Neuronal stem cell (in vitro differentiated cells): ENCODE measurements around the gene TMEM185B.

Source experiments
- DNase-seq: peaks from one replicate; pipeline ENCODE4 v3.0.0-alpha.2; 2013; ENCODE audit warnings: low spot score
- H2AFZ ChIP-seq: one replicate; pipeline ENCODE4 v1.6.1; 2013; ENCODE audit warnings: mild to moderate bottlenecking, low read length, inconsistent platforms
- H2AK5ac ChIP-seq: 2 replicates; pipeline ENCODE4 v1.6.1; 2013; ENCODE audit warnings: low read depth, mild to moderate bottlenecking, inconsistent platforms, low read length, moderate library complexity, mixed read lengths
- H2BK120ac ChIP-seq: 2 replicates; pipeline ENCODE4 v1.6.1; 2013; ENCODE audit warnings: low read depth, mild to moderate bottlenecking, inconsistent platforms, low read length, moderate library complexity, mixed read lengths
- H2BK12ac ChIP-seq: one replicate; pipeline ENCODE4 v1.6.1; 2013; ENCODE audit warnings: low read length, inconsistent platforms
- H2BK15ac ChIP-seq: 2 replicates; pipeline ENCODE4 v1.6.1; 2013; ENCODE audit warnings: mild to moderate bottlenecking, low read length, inconsistent platforms, mixed read lengths
- H2BK5ac ChIP-seq: one replicate; pipeline ENCODE4 v1.6.1; 2013; ENCODE audit warnings: inconsistent platforms, mild to moderate bottlenecking, low read length, moderate library complexity
- H3K14ac ChIP-seq: one replicate; pipeline ENCODE4 v1.6.1; 2013; ENCODE audit warnings: low read length, inconsistent platforms
- H3K18ac ChIP-seq: 2 replicates; pipeline ENCODE4 v1.6.1; 2013; ENCODE audit warnings: low read length, inconsistent platforms
- H3K23ac ChIP-seq: 2 replicates; pipeline ENCODE4 v1.6.1; 2013; ENCODE audit warnings: low read depth, mild to moderate bottlenecking, mixed read lengths, low read length, inconsistent platforms; ENCODE audit not compliant: poor library complexity
- H3K27ac ChIP-seq: replicated peaks from 3 replicates; pipeline ENCODE4 v1.5.1; 2013; ENCODE audit warnings: low read length, inconsistent platforms
- H3K27me3 ChIP-seq, 3 experiments: 2 replicates each; pipeline ENCODE4 v1.6.1; 2013; ENCODE audit warnings: low read length in 3 of 3, mild to moderate bottlenecking in 2 of 3, inconsistent platforms in 1 of 3, low read depth in 1 of 3, mixed read lengths in 1 of 3, moderate library complexity in 1 of 3; ENCODE audit not compliant: control insufficient read depth in 3 of 3, insufficient read depth in 3 of 3
- H3K36me3 ChIP-seq, 2 donors: replicated peaks in 1 of 2; 2 replicates each; pipeline ENCODE4 v1.6.1; 2013; ENCODE audit warnings: low read length in 2 of 2; ENCODE audit not compliant: control insufficient read depth in 2 of 2, insufficient read depth in 2 of 2
- H3K4ac ChIP-seq: 2 replicates; pipeline ENCODE4 v1.6.1; 2013; ENCODE audit warnings: inconsistent platforms, mild to moderate bottlenecking, low read length, moderate library complexity
- H3K4me1 ChIP-seq, 2 donors: 1 replicate in 1 of 2; 2 replicates in 1 of 2; pipeline ENCODE4 v1.6.1; 2013; ENCODE audit warnings: low read length in 2 of 2, low read depth in 1 of 2; ENCODE audit not compliant: control insufficient read depth in 2 of 2, insufficient read depth in 1 of 2
- H3K4me2 ChIP-seq: one replicate; pipeline ENCODE4 v1.6.1; 2013; ENCODE audit warnings: mild to moderate bottlenecking, low read length, inconsistent platforms; ENCODE audit not compliant: insufficient read depth, poor library complexity, severe bottlenecking
- H3K4me3 ChIP-seq, 2 donors: 2 replicates each; pipeline ENCODE4 v1.5.1; 2013; ENCODE audit warnings: low read length in 2 of 2, mild to moderate bottlenecking in 2 of 2, inconsistent platforms in 1 of 2, moderate library complexity in 1 of 2
- H3K79me1 ChIP-seq: one replicate; pipeline ENCODE4 v1.6.1; 2013; ENCODE audit warnings: low read depth, mild to moderate bottlenecking, inconsistent platforms, low read length, moderate library complexity
- H3K9ac ChIP-seq: one replicate; pipeline ENCODE4 v1.6.1; 2013; ENCODE audit warnings: mild to moderate bottlenecking, low read depth, low read length, inconsistent platforms; ENCODE audit not compliant: poor library complexity
- H3K9me3 ChIP-seq, 2 donors: replicated peaks in 1 of 2; 2 replicates each; pipeline versions ENCODE3 to v1.6.1; 2013; ENCODE audit warnings: low read length in 2 of 2, mild to moderate bottlenecking in 2 of 2, inconsistent platforms in 1 of 2, low read depth in 1 of 2, mixed read lengths in 1 of 2, moderate library complexity in 1 of 2; ENCODE audit not compliant: control insufficient read depth in 2 of 2, insufficient read depth in 1 of 2
- H4K8ac ChIP-seq: one replicate; pipeline ENCODE4 v1.6.1; 2013; ENCODE audit warnings: low read depth, mild to moderate bottlenecking, inconsistent platforms, low read length, moderate library complexity
- H4K91ac ChIP-seq: one replicate; pipeline ENCODE4 v1.6.1; 2013; ENCODE audit warnings: low read length, low read depth, mild to moderate bottlenecking, inconsistent platforms; ENCODE audit not compliant: poor library complexity
- WGBS, 2 donors: extraction: QIAGEN DNeasy Blood & Tissue Kit; methylation state at CpG; one replicate each; pipeline ENCODE4 v1.1.7; 2013; ENCODE audit warnings: missing lambda C conversion rate in 2 of 2, mixed read lengths in 1 of 2; ENCODE audit not compliant: insufficient read length in 2 of 2, insufficient replicate concordance in 1 of 2; ENCODE audit errors: extremely low coverage in 2 of 2; 5-methylcytosine and 5-hydroxymethylcytosine counted together

The TMEM185B gene

GRCh38 chr2:120255071-120255470, 31.9 kb upstream of the TMEM185B start:
- H3K79me1 ChIP-seq = peaks cover 5% of the 10 kb centered on the region
- H3K9me3 ChIP-seq = peaks cover under 1 to 3% of the 10 kb centered on the region in 2 donors
- no CpG with 5 or more reads among the region's 6 CpGs for WGBS, 2 donors
- H3K4ac ChIP-seq = no peak overlapping the region
- H3K27me3 ChIP-seq = peaks cover 0 to 19% (median 3%) of the 10 kb centered on the region in 3 experiments
- H2BK120ac ChIP-seq = no peak overlapping the region
- no peak overlapping the region for H3K4me2 ChIP-seq
- no peak overlapping the region for H4K91ac ChIP-seq
- H3K18ac ChIP-seq = no peak overlapping the region
- H3K9ac ChIP-seq = peak overlapping the region; percentile 26
- H2BK5ac ChIP-seq = no peak overlapping the region
- H2BK15ac ChIP-seq = no peak overlapping the region
- H3K4me1 ChIP-seq = peaks cover 6 to 8% of the 10 kb centered on the region in 2 donors
- no peak overlapping the region for H3K14ac ChIP-seq
- no peak overlapping the region for H2AK5ac ChIP-seq
- DNase-seq = no peak
- H3K23ac ChIP-seq = no peak overlapping the region
- no peak overlapping the region for H3K4me3 ChIP-seq
- H4K8ac ChIP-seq = no peak overlapping the region
- H3K27ac ChIP-seq = no peak overlapping the region
- H3K36me3 ChIP-seq = no peaks in the 10 kb centered on the region
- H2BK12ac ChIP-seq = no peak overlapping the region
- H2AFZ ChIP-seq = no peak overlapping the region

DNA sequence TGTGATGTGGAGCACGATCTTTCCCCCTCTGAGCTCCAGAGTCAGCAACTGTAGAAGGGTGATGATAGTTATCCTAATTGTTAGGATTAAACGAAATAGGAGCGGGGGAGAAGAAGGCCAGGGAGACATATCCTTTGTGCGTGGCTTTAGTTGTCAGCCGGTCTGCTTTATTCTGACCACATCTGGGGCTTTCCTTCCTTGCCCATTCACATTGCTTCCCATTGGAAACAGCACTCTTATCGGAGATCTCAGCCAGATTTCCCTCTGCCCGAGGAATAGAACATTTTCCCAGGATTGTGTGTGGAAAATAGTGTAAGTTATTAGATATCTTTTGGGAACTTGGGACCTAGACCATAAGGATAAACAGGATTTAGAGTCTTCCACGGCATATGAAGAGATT, 31.0 kb upstream of the TMEM185B start:
- no peak overlapping the region for H2BK15ac ChIP-seq
- H3K4me1 ChIP-seq = peaks cover 6 to 8% of the 10 kb centered on the region in 2 donors
- H2BK5ac ChIP-seq = no peak overlapping the region
- no peaks in the 10 kb centered on the region for H3K36me3 ChIP-seq
- H3K9ac ChIP-seq = no peak overlapping the region
- peaks cover 5% of the 10 kb centered on the region for H3K79me1 ChIP-seq
- H3K9me3 ChIP-seq = peaks cover 0 to 3% of the 10 kb centered on the region in 2 donors
- H2AK5ac ChIP-seq = no peak overlapping the region
- no peak for DNase-seq
- peak overlapping the region in 1 of 2 donors; percentile 64 for H3K4me3 ChIP-seq
- no peak overlapping the region for H2BK120ac ChIP-seq
- H2BK12ac ChIP-seq = no peak overlapping the region
- H3K4me2 ChIP-seq = peak overlapping the region; percentile 79
- no CpG with 5 or more reads among the region's 8 CpGs for WGBS, 2 donors
- H3K18ac ChIP-seq = no peak overlapping the region
- no peak overlapping the region for H3K23ac ChIP-seq
- H4K8ac ChIP-seq = no peak overlapping the region
- H3K27me3 ChIP-seq = peaks cover 0 to 28% (median 3%) of the 10 kb centered on the region in 3 experiments
- no peak overlapping the region for H4K91ac ChIP-seq
- H3K14ac ChIP-seq = no peak overlapping the region
- no peak overlapping the region for H3K4ac ChIP-seq
- no peak overlapping the region for H3K27ac ChIP-seq
- H2AFZ ChIP-seq = no peak overlapping the region

GRCh38 chr2:120253021-120253882, 30.1 kb upstream of the TMEM185B start:
- H4K91ac ChIP-seq = no peak overlapping the region
- peak overlapping the region; percentile 88 for H3K9ac ChIP-seq
- no CpG with 5 or more reads among the region's 60 CpGs for WGBS, 2 donors
- H3K27me3 ChIP-seq = peaks cover 0 to 28% (median 3%) of the 10 kb centered on the region in 3 experiments
- peak overlapping the region; percentile 86 for H2AFZ ChIP-seq
- H3K23ac ChIP-seq = no peak overlapping the region
- H3K27ac ChIP-seq = peak overlapping the region; percentile 75
- H3K14ac ChIP-seq = no peak overlapping the region
- H3K4me3 ChIP-seq = peak overlapping the region; percentile 64 to 88
- peak overlapping the region; percentile 93 for H3K18ac ChIP-seq
- no peak overlapping the region for H2BK120ac ChIP-seq
- no peak overlapping the region for H2BK15ac ChIP-seq
- H3K36me3 ChIP-seq = no peaks in the 10 kb centered on the region
- H2BK5ac ChIP-seq = peak overlapping the region; percentile 59
- H3K9me3 ChIP-seq = peaks cover 0 to 2% of the 10 kb centered on the region in 2 donors
- no peak overlapping the region for H3K4ac ChIP-seq
- DNase-seq = peak; percentile 62
- peak overlapping the region; percentile 79 for H3K4me2 ChIP-seq
- no peak overlapping the region for H2AK5ac ChIP-seq
- no peak overlapping the region for H2BK12ac ChIP-seq
- peaks cover 3% of the 10 kb centered on the region for H3K79me1 ChIP-seq
- no peak overlapping the region for H4K8ac ChIP-seq
- peaks cover 6 to 8% of the 10 kb centered on the region in 2 donors for H3K4me1 ChIP-seq

- Histone ChIP-seq H3K23ac (peak within 1 kb of the TSS; percentile 36), H2AK5ac (no peak within 1 kb of the TSS), H3K4me1 (peaks cover 6 to 8% of the 10 kb centered on the region in 2 donors), H3K9me3 (no peaks in the 10 kb centered on the region), H3K36me3 (no peaks in the 10 kb centered on the region), H2AFZ (peak within 1 kb of the TSS; percentile 99), H3K9ac (peak within 1 kb of the TSS; percentile 88), H3K4me2 (peak within 1 kb of the TSS; percentile 90), H3K4ac (no peak within 1 kb of the TSS), H2BK120ac (no peak within 1 kb of the TSS), H3K79me1 (peaks cover 2% of the 10 kb centered on the region), H3K18ac (peak within 1 kb of the TSS; percentile 93), H4K8ac (no peak within 1 kb of the TSS), H3K27ac (peak within 1 kb of the TSS; percentile 75), H4K91ac (no peak within 1 kb of the TSS), H3K4me3 (peak within 1 kb of the TSS; percentile 64 to 88), H2BK15ac (no peak within 1 kb of the TSS), H3K27me3 (peaks cover 0 to 33% (median 3%) of the 10 kb centered on the region in 3 experiments), H2BK12ac (no peak within 1 kb of the TSS), H3K14ac (no peak within 1 kb of the TSS), H2BK5ac (peak within 1 kb of the TSS; percentile 59)
- WGBS, 2 donors = no CpG with 5 or more reads among the region's 71 CpGs
- peak; percentile 99 for DNase-seq
These were observed 29.2 kb upstream of the TMEM185B start, which contains the start of gene RALB for GRCh38 chr2:120252225-120253020. Gene RALB (plus strand): TSS chr2:120252852. CDS start chr2:120278665, 25,813 bp downstream.
